ENCODE data around the gene RXRB.
A peak's percentile ranks its signal among the peaks of the same experiment; 100 is the strongest.

RXRB gene

GRCh38 chr6:33211666-33212422 lies 11.4 kb upstream of the RXRB start:
- no peak for DNase-seq (ENCODE audit: low spot score)

DNA sequence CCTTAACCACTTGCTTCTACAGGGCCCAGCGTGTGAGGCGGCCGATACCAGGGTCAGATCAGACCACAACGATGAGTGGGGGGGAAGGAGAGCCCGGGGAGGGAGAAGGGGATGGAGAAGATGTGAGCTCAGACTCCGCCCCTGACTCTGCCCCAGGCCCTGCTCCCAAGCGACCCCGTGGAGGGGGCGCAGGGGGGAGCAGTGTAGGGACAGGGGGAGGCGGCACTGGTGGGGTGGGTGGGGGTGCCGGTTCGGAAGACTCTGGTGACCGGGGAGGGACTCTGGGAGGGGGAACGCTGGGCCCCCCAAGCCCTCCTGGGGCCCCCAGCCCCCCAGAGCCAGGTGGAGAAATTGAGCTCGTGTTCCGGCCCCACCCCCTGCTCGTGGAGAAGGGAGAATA lies 10.7 kb upstream of the RXRB start:
- DNase-seq (ENCODE audit: low spot score): no peak

DNA sequence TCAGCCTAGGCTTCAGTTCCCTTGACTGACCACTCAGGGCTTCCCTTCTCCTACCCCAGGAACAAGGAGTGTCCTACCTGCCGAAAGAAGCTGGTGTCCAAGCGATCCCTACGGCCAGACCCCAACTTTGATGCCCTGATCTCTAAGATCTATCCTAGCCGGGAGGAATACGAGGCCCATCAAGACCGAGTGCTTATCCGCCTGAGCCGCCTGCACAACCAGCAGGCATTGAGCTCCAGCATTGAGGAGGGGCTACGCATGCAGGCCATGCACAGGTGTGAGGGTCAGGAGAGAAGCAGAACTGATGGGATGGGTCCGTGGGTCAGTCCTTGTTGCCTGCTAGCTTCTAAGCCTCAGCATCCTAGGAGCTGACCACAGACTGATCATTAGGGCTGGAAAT lies 9.4 kb upstream of the RXRB start:
- DNase-seq (ENCODE audit: low spot score): no peak

DNA sequence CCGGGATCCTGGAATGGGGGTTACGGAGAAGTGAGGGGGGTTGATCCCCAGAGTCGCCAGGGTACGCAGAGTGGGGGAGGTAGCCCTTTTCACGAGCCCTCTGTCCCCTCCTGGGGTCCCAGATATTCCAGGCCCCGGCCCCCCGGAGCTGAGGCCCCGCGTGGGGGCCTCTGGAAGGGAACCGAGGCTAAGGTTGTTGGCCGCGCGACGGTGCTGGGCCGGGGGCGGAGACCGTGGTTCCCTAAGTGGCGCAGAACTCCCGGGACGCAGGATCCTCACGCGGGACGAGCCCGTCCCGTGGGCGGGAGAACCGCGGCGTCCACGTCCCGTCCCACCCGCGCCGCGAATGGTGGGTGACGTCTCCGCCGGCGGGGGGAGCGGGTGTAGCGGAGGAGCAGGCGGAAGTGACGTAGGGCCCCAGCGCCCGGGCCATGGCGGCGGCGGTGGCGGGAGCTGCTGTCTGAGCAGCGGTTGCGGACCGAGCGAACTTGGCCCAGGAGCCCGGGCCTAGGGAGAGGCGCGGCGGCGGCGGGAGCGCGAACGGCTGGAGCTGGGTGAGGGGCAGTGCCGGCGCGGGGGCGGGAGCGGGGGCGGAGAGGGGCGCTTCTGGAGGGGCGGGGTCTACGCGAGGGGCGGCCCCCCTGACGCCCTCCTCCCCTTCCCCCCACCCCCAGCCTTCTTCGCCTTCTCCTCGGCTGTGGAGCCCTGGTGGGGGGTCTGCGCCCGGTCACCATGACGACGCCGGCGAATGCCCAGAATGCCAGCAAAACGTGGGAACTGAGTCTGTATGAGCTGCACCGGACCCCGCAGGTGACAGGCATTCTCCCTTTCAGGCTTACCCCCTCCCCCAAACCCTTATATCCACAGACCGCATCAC lies 7.9 kb upstream of the RXRB start, which contains the start of gene RING1:
Gene RING1 (plus strand): TSS at position 410 of the 877 bp plus-strand sequence. CDS start 323 bp downstream, at position 733.
- peak; percentile 93 for DNase-seq (ENCODE audit: low spot score)

DNA sequence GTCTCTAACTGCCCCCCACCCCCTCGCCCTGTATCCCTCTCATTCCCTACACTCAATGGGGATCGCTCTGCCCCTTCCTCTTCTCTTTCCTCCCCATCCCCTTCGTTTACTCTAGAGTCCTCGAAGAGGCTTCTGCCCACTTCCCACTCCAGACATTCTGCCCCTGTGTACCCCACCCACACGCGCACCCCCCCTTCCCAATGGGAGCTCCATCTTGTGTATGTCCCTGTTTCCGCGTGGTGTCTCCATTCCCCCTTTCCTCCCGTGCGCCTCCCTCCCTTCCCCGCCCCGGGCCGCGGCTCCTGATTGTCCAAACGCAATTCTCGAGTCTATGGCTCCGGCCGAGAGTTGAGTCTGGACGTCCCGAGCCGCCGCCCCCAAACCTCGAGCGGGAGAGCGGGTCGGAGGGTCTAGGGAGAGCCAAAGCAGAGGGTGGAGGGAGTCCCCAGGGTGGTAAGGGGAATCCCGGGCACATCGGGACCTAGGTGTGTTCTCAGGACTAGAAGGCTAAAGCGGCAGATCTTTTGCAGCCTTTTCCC lies 7.2 kb upstream of the RXRB start:
- DNase-seq (ENCODE audit: low spot score): peak; percentile 80

- DNase-seq (ENCODE audit: low spot score): no peak
Measured at GRCh38 chr6:33206864-33207551, 6.5 kb upstream of the RXRB start.

- no peak for DNase-seq (ENCODE audit: low spot score)
Measured at GRCh38 chr6:33206027-33206863, 5.8 kb upstream of the RXRB start.

- no peak for DNase-seq (ENCODE audit: low spot score)
Measured at GRCh38 chr6:33205191-33206026, 4.9 kb upstream of the RXRB start.

GRCh38 chr6:33204415-33205190 lies 4.1 kb upstream of the RXRB start, which contains the start of gene HSD17B8:
Gene HSD17B8 (plus strand): TSS chr6:33204655. CDS start chr6:33204669, 14 bp downstream.
- DNase-seq (ENCODE audit: low spot score): peak; percentile 92

DNA sequence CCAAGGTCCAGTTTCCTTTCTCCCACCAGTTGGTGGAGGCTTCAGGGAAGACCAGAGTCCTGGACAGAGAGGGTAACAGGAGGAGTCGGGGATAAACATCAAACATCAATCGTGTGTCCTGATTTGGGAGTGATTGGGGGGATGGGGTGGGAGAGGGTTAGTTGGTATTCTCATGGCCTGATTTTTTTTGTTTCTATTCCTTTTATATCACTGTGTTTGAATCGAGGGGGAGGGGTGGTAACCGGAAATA lies 3.6 kb upstream of the RXRB start:
- no peak for DNase-seq (ENCODE audit: low spot score)

DNA sequence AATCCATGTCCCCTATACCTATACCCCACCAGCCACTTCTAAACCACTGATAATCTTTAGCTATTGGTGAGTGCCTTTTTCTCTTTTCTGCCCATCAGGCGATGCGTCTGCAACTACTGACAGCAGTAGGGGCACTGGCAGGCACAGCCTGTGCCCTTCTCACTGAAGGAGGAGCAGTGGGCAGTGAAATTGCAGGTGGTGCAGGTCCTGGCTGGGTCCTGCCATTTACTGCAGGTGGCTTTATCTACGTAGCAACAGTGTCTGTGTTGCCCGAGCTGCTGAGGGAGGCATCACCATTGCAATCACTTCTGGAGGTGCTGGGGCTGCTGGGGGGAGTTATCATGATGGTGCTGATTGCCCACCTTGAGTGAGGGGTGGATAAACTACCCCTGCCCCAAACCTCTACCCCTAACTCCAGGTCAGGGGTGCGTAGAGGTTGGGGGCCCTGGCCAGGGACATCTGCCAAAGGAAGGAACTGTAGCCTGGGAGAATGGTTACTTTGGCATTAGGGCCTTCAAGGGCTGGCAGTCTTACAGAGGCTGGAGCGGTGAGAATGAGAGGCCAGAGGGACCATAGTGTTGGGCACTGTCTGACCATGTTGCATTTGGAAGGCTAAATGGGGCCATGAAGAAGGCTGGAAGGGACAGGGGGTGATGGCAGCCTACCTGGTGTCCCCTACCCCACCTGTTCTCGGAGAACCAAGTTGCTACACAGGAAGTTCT lies 3.1 kb upstream of the RXRB start:
- peak; percentile 55 for DNase-seq (ENCODE audit: low spot score)

DNA sequence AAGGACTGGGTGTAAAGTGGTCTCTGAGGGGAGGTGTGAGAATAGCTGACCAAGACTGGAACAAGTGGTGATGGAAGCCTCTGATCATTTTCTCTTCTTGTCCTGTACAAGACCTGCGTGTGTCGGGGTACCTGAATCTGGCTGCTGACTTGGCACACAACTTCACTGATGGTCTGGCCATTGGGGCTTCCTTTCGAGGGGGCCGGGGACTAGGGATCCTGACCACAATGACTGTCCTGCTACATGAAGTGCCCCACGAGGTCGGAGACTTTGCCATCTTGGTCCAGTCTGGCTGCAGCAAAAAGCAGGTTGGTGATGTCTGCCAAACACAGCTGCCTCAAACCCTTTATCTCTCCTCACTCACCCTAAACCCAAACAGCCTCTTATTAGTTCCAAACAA lies 2.3 kb upstream of the RXRB start:
- DNase-seq (ENCODE audit: low spot score): peak; percentile 45

DNA sequence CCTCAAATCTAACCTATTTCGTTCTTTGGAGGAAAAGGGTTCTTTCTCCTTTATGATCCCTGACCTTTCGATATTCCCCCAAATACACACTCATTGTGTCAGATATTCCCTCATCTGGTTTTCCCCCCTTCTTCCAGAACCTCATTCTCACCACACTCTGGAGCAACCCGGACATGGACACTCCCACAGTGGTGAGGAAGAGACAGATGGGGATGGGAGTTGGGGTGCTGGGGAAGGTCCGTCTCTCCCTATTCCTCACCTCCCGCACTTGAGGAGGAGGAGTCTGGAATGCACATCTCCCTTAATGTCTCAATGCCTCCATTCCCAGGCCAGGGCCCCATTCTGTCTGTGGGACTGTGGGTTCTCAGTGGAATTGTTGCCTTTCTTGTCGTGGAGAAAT lies 1.5 kb upstream of the RXRB start:
- DNase-seq (ENCODE audit: low spot score): peak; percentile 31

- no peak for DNase-seq (ENCODE audit: low spot score)
Measured at GRCh38 chr6:33201147-33201545, 681 bp upstream of the RXRB start.

DNA sequence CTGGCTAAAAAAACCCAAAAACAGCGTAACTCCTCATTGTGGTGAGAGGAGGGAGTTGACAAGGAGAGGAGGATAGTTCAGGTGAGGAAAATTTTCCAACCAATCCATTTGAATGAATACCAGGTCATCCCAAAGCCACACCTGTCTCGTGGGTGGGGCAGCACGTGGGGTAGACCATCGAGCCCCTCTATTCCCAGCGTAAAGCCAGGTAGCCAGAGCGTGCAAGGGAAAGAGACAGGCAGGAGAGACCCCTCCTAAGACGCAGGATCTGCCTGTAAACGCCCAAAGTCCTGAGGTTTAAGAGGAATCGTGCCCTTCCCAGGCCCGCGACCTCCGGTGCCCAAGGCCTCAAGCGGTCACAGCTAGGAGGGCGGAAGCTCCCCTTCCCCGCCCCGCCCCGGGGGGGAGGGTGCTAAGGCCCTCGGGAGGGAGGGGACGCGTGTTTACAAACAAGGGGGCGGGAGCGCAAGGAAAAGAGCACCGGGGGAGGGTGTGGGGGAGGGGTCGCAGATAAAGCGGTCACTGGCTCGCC lies 712 bp downstream of the RXRB start:
- DNase-seq (ENCODE audit: low spot score): no peak

- no peak for DNase-seq (ENCODE audit: low spot score)
Measured at GRCh38 chr6:33198853-33199436, 1.5 kb downstream of the RXRB start.

DNA sequence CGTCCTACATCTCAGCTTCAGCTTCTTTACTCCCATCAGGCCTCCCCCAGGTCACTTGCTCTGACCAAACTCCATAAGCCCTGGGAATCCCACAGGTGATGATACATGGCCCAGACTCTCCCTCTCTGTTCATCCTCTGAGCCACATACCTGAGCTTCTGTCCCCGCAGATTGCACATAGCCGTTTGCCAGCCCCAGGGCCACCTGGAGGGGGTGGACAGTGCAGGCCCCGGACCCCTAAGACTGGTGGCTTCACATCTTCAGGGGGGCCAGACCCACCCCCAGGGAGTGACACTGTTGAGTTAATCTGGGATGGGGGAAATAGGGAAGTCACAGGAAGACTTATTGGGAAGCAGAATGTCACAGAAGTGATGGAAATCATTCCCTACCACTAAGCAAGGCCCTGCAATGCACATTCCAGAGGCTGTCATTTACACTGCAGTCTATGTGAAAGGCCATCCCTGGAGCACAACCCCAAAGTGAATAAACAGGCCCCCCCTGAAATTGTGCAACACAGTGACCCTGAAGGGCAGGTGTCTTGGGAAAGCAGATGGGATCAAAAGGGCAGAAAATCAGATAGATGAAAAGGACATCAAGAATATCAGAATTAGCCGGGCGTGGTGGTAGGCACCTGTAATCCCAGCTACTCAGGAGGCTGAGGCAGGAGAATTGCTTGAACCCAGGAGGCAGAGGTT lies 2.2 kb downstream of the RXRB start:
- no peak for DNase-seq (ENCODE audit: low spot score)
